IMR-90 (cell line): ENCODE measurements around the gene FLOT2. TPM values are rescaled to one million over a fixed set of nuclear protein-coding genes. Genes with fewer than 3 reads are reported as not detected.

ENCODE experiments used
- ATAC-seq: fragments of 200-7000 bp; cut with Tn5 transposase; 2 replicates; pipeline ENCODE4 v1.9.1; 2020; ENCODE audit warnings: low read depth, mild to moderate bottlenecking, moderate library complexity
- BruUV-seq: library from RNA; stranded (reverse); fragments of 400-500 nt; replicated peaks from 2 replicates; lab custom pipeline; 2021; lab: Mats Ljungman, UMichigan
- CTCF ChIA-PET: fragments of 300-600 bp; formaldehyde crosslinking; extraction: SDS; loops from one replicate; lab custom pipeline; 2021; ENCODE audit warnings: antibody characterized with exemption; lab: Yijun Ruan, JAX
- POLR2A ChIA-PET: fragments of 300-600 bp; sonication (Branson Sonifier 250); formaldehyde crosslinking; loops from one replicate; lab custom pipeline; 2022; ENCODE audit warnings: antibody characterized with exemption; ENCODE audit not compliant: unreplicated experiment; lab: Charles Lee
- DNase-seq: peaks from one replicate; pipeline ENCODE4 v3.0.0; 2013
- H2AFZ ChIP-seq: replicated peaks from 2 replicates; pipeline ENCODE3; 2013; ENCODE audit warnings: low read length, mild to moderate bottlenecking; ENCODE audit not compliant: poor library complexity
- H2AK5ac ChIP-seq: 2 replicates; pipeline ENCODE4 v1.6.1; 2013; ENCODE audit warnings: low read depth, low read length, inconsistent platforms
- H2AK9ac ChIP-seq: replicated peaks from 2 replicates; pipeline ENCODE3; 2013; ENCODE audit warnings: mild to moderate bottlenecking, low read depth, low read length, moderate library complexity; ENCODE audit not compliant: poor library complexity
- H2BK120ac ChIP-seq: 2 replicates; pipeline ENCODE4 v1.6.1; 2013; ENCODE audit warnings: low read depth, low read length, inconsistent platforms
- H2BK15ac ChIP-seq: 3 replicates; pipeline ENCODE4 v1.6.1; 2013; ENCODE audit warnings: low read depth, low read length, inconsistent platforms
- H2BK20ac ChIP-seq: 2 replicates; pipeline ENCODE4 v1.6.1; 2013; ENCODE audit warnings: low read depth, mild to moderate bottlenecking, inconsistent platforms, low read length, moderate library complexity
- H2BK5ac ChIP-seq: 2 replicates; pipeline ENCODE4 v1.6.1; 2013; ENCODE audit warnings: mild to moderate bottlenecking, low read depth, low read length, inconsistent platforms; ENCODE audit not compliant: poor library complexity, severe bottlenecking
- H3K14ac ChIP-seq: replicated peaks from 2 replicates; pipeline ENCODE4 v1.6.1; 2013; ENCODE audit warnings: low read depth, low read length, inconsistent platforms
- H3K18ac ChIP-seq: 2 replicates; pipeline ENCODE4 v1.6.1; 2013; ENCODE audit warnings: low read depth, low read length, control low read depth
- H3K23ac ChIP-seq: 2 replicates; pipeline ENCODE4 v1.6.1; 2013; ENCODE audit warnings: low read depth, low read length, inconsistent platforms
- H3K27ac ChIP-seq: 2 replicates; pipeline ENCODE4 v1.5.1; 2013; ENCODE audit warnings: mild to moderate bottlenecking, control low read depth, low read length; ENCODE audit not compliant: insufficient read depth
- H3K27me3 ChIP-seq: 2 replicates; pipeline ENCODE4 v1.6.1; 2013; ENCODE audit warnings: low read length; ENCODE audit not compliant: control insufficient read depth, insufficient read depth
- H3K36me3 ChIP-seq: 2 replicates; pipeline ENCODE4 v1.6.1; 2013; ENCODE audit warnings: low read length, mixed read lengths; ENCODE audit not compliant: control insufficient read depth, insufficient read depth
- H3K4ac ChIP-seq: 2 replicates; pipeline ENCODE4 v1.6.1; 2013; ENCODE audit warnings: low read depth, low read length, inconsistent platforms
- H3K4me1 ChIP-seq: 2 replicates; pipeline ENCODE4 v1.6.1; 2013; ENCODE audit warnings: low read length, mixed read lengths; ENCODE audit not compliant: control insufficient read depth, insufficient read depth
- H3K4me2 ChIP-seq: 2 replicates; pipeline ENCODE4 v1.6.1; 2013; ENCODE audit warnings: low read depth, mild to moderate bottlenecking, control low read depth, low read length, moderate library complexity
- H3K4me3 ChIP-seq: 2 replicates; pipeline ENCODE4 v1.5.1; 2013; ENCODE audit warnings: low read depth, mild to moderate bottlenecking, control low read depth, low read length, moderate library complexity; ENCODE audit not compliant: insufficient read depth
- H3K56ac ChIP-seq: 2 replicates; pipeline ENCODE4 v1.6.1; 2013; ENCODE audit warnings: low read length, inconsistent platforms; ENCODE audit not compliant: insufficient read depth; ENCODE audit errors: extremely low read depth
- H3K79me1 ChIP-seq, 2 experiments: 2 replicates each; pipeline ENCODE4 v1.6.1; 2013; ENCODE audit warnings: low read length in 2 of 2, inconsistent platforms in 1 of 2, low read depth in 1 of 2
- H3K9ac ChIP-seq: 2 replicates; pipeline ENCODE4 v1.6.1; 2013; ENCODE audit warnings: low read depth, low read length, control low read depth
- H3K9me1 ChIP-seq: 2 replicates; pipeline ENCODE4 v1.6.1; 2013; ENCODE audit warnings: low read length, inconsistent platforms; ENCODE audit not compliant: insufficient read depth
- H3K9me3 ChIP-seq: 2 replicates; pipeline ENCODE4 v1.6.1; 2013; ENCODE audit warnings: low read length; ENCODE audit not compliant: control insufficient read depth, insufficient read depth
- H4K20me1 ChIP-seq: 2 replicates; pipeline ENCODE4 v1.6.1; 2013; ENCODE audit warnings: low read length, inconsistent platforms; ENCODE audit not compliant: insufficient read depth
- H4K5ac ChIP-seq: 2 replicates; pipeline ENCODE4 v1.6.1; 2013; ENCODE audit warnings: mild to moderate bottlenecking, low read depth, low read length, control low read depth
- H4K8ac ChIP-seq, 2 experiments: 2 replicates each; pipeline ENCODE4 v1.6.1; 2013; ENCODE audit warnings: low read depth in 2 of 2, low read length in 2 of 2, control low read depth in 1 of 2, inconsistent platforms in 1 of 2
- H4K91ac ChIP-seq: 2 replicates; pipeline ENCODE4 v1.6.1; 2013; ENCODE audit warnings: low read depth, low read length, inconsistent platforms; ENCODE audit not compliant: insufficient read depth
- BHLHE40 ChIP-seq: fragments of 150-350 bp; IDR thresholded peaks from 2 replicates; pipeline ENCODE4 v1.6.1; 2016; ENCODE audit warnings: mild to moderate bottlenecking, low read depth, low read length
- FOS ChIP-seq: fragments of 150-350 bp; IDR thresholded peaks from 2 replicates; pipeline ENCODE4 v1.6.1; 2016; ENCODE audit warnings: low read depth, low read length
- MXI1 ChIP-seq: IDR thresholded peaks from 2 replicates; pipeline ENCODE4 v1.6.1; 2012; ENCODE audit warnings: low read depth, mild to moderate bottlenecking, low read length, moderate library complexity, borderline replicate concordance
- RCOR1 ChIP-seq: IDR thresholded peaks from 2 replicates; pipeline ENCODE4 v1.6.1; 2012; ENCODE audit warnings: mild to moderate bottlenecking, low read length, improper control_type of control experiment; ENCODE audit not compliant: insufficient replicate concordance
- WGBS, 2 experiments: methylation state at CpG; one replicate each; pipeline versions ENCODE4 v1.1.5 to v1.1.7; 2013; ENCODE audit warnings: missing lambda C conversion rate in 2 of 2; ENCODE audit not compliant: insufficient read length in 1 of 2; ENCODE audit errors: extremely low coverage in 2 of 2; 5-methylcytosine and 5-hydroxymethylcytosine counted together
- dilution Hi-C: fragments of 300-500 bp; cut with HindIII; formaldehyde crosslinking; loops from one replicate; pipeline ENCODE4 v1.14.3; 2018; ENCODE audit warnings: low sequenced_read_pairs; ENCODE audit not compliant: unreplicated experiment
- in situ Hi-C: fragments of 300-500 bp; cut with MboI; formaldehyde crosslinking; loops from 3 replicates; pipeline ENCODE4 v1.14.3; 2019; ENCODE audit warnings: low sequenced_read_pairs, inconsistent platforms, mixed read lengths
- intact Hi-C: fragments of 100-400 bp; cut with micrococcal nuclease; formaldehyde crosslinking; loops from 2 replicates; pipeline ENCODE4 v1.10.0; 2022
- polyA plus RNA-seq, 3 experiments: library from polyadenylated mRNA; depleted of rRNA; stranded (reverse); fragments of >200 nt; gene quantifications; 2 replicates each; pipeline ENCODE4 v1.2.3, GENCODE V29; 2012; ENCODE audit warnings: low replicate concordance in 1 of 3
- total RNA-seq: library from RNA; depleted of rRNA; stranded (reverse); fragments of >200 nt; gene quantifications from 2 replicates; pipeline ENCODE4 v1.2.3, GENCODE V29; 2012

FLOT2 gene
- total and polyA plus RNA-seq, 2 of the 4 experiments (the other 2 are of a cell fraction): 19.7 to 67.9 TPM

- intact Hi-C loops: loop anchor here (5.0 kb wide), 1 partner anchor 39 kb away; no protein-coding TSS in a partner anchor
- Histone ChIP-seq H2BK20ac (no peak overlapping the region), H3K4me2 (peak overlapping the region; percentile 52), H2AFZ (no peak overlapping the region), H3K4me3 (no peak overlapping the region), H3K4ac (peak overlapping the region; percentile 22; the same call in 1 of the 2 replicates), H4K8ac (peak overlapping the region in 1 of 2 experiments; percentile 12; a peak in 1 of 4 replicates), H3K9me1 (peaks cover 10% of the 10 kb centered on the region), H3K4me1 (peaks cover 20% of the 10 kb centered on the region), H3K9me3 (no peaks in the 10 kb centered on the region), H3K36me3 (peaks cover 69% of the 10 kb centered on the region), H3K27me3 (no peaks in the 10 kb centered on the region), H3K23ac (no peak overlapping the region), H3K27ac (peak overlapping the region; percentile 87; the same call in 1 of the 2 replicates), H4K5ac (peak overlapping the region; percentile 54), H4K20me1 (peaks cover 45% of the 10 kb centered on the region; the same call in 1 of the 2 replicates), H3K56ac (no peak overlapping the region), H2AK5ac (peak overlapping the region; percentile 60; the same call in 1 of the 2 replicates), H3K14ac (no peak overlapping the region), H3K9ac (no peak overlapping the region), H3K18ac (peak overlapping the region; percentile 59), H2BK15ac (peak overlapping the region; percentile 22; the same call in 1 of the 3 replicates), H3K79me1 (peaks cover 11 to 49% of the 10 kb centered on the region in 2 experiments; a peak in 3 of 4 replicates), H2BK120ac (peak overlapping the region; percentile 12; the same call in 1 of the 2 replicates), H4K91ac (no peak overlapping the region), H2AK9ac (no peak overlapping the region), H2BK5ac (peak overlapping the region; percentile 6)
- WGBS, 2 experiments: 0% methylated on average over 1 of the region's 6 CpGs; no CpG with 5 or more reads in 1 of the 2 experiments
- POLR2A ChIA-PET: no interaction called here
- CTCF ChIA-PET: interaction anchor here (1.0 to 2.7 kb wide), 5 partner anchors 9 to 182 kb away, joined by 3 to 15 read pairs (median 3); partner anchors contain the start of gene TLCD1
- DNase-seq: peak; percentile 91
- TF ChIP-seq BHLHE40: peak; percentile 10; the same call in 1 of the 2 replicates
- peak; percentile 89 for TF ChIP-seq FOS
- TF ChIP-seq RCOR1: no peak
- TF ChIP-seq MXI1: no peak
- BruUV-seq: no TSS peak
- ATAC-seq: peak; percentile 90
- dilution Hi-C loops: no loop called here
- in situ Hi-C loops: no loop called here
Observed at GRCh38 chr17:28908640-28909167, 11.2 kb upstream of the FLOT2 start.
